GM12878 (cell line): ENCODE data around the gene MBNL1. TPM values are rescaled to one million over a fixed set of nuclear protein-coding genes. Genes with fewer than 3 reads are reported as not detected.

Experiments
- ATAC-seq: fragments of 200-7000 bp; cut with Tn5 transposase; 3 replicates; pipeline ENCODE4 v1.9.1; 2020; ENCODE audit warnings: mild to moderate bottlenecking, moderate library complexity
- BruUV-seq: library from RNA; stranded (reverse); fragments of 400-500 nt; replicated peaks from 2 replicates; lab custom pipeline; 2021; lab: Mats Ljungman, UMichigan
- CTCF ChIA-PET: fragments of 300-600 bp; sonication (Branson Sonifier 250); formaldehyde crosslinking; extraction: SDS; loops from one replicate; lab custom pipeline; 2021; ENCODE audit warnings: inconsistent platforms; lab: Yijun Ruan, JAX
- POLR2A ChIA-PET: fragments of 350-600 bp; formaldehyde crosslinking; extraction: SDS; loops from one replicate; lab custom pipeline; 2021; ENCODE audit warnings: inconsistent platforms; lab: Charles Lee
- RAD21 ChIA-PET: fragments of 300-600 bp; sonication (Branson Sonifier 250); formaldehyde crosslinking; loops from one replicate; lab custom pipeline; 2023; ENCODE audit warnings: antibody characterized with exemption; ENCODE audit not compliant: unreplicated experiment; lab: Charles Lee
- SMC1A ChIA-PET: fragments of 300-600 bp; sonication (Branson Sonifier 250); formaldehyde crosslinking; loops from one replicate; lab custom pipeline; 2023; ENCODE audit not compliant: unreplicated experiment, uncharacterized antibody; lab: Charles Lee
- DNase-seq: peaks from one replicate; pipeline ENCODE4 v3.0.0-alpha.2; 2011; ENCODE audit warnings: low read depth, low spot score
- FAIRE-seq: peaks from 3 replicates; lab custom pipeline; 2011; peaks lifted over from hg19 to GRCh38; lab: Jason Lieb, UNC
- H2AFZ ChIP-seq: 2 replicates; pipeline ENCODE4 v1.6.0; 2011; ENCODE audit warnings: low read depth, low read length, control low read depth; ENCODE audit not compliant: control insufficient read depth
- H3K27ac ChIP-seq: 2 replicates; pipeline ENCODE4 v1.5.1; 2011; ENCODE audit warnings: control low read depth; ENCODE audit not compliant: control insufficient read depth, insufficient read depth
- H3K27me3 ChIP-seq, 2 experiments: replicated peaks in 1 of 2; 2 replicates each; pipeline versions ENCODE4 v1.6.0 to v1.6.1; 2011; ENCODE audit warnings: low read length in 1 of 2; ENCODE audit not compliant: control insufficient read depth in 2 of 2, insufficient read depth in 2 of 2
- H3K36me3 ChIP-seq, 2 experiments: 2 replicates each; pipeline ENCODE4 v1.5.1; 2011; ENCODE audit warnings: low read length in 1 of 2; ENCODE audit not compliant: control insufficient read depth in 2 of 2, insufficient read depth in 2 of 2
- H3K4me1 ChIP-seq: 2 replicates; pipeline ENCODE4 v1.6.1; 2011; ENCODE audit warnings: mild to moderate bottlenecking, low read length, moderate library complexity, mixed read lengths; ENCODE audit not compliant: control insufficient read depth, insufficient read depth
- H3K4me2 ChIP-seq: 2 replicates; pipeline ENCODE4 v1.6.0; 2011; ENCODE audit warnings: control low read depth; ENCODE audit not compliant: control insufficient read depth, insufficient read depth
- H3K4me3 ChIP-seq: fragments of 200-600 bp; sonication (generic); 2 replicates; pipeline ENCODE4 v1.5.1; 2016
- H3K79me2 ChIP-seq: 2 replicates; pipeline ENCODE4 v1.6.0; 2011; ENCODE audit warnings: low read length; ENCODE audit not compliant: control insufficient read depth, insufficient read depth
- H3K9ac ChIP-seq: 2 replicates; pipeline ENCODE4 v1.8.0; 2011; ENCODE audit warnings: low read length, control low read depth, mixed read lengths; ENCODE audit not compliant: control insufficient read depth, insufficient read depth
- H3K9me3 ChIP-seq: replicated peaks from 3 replicates; pipeline ENCODE4 v1.5.1; 2011; ENCODE audit warnings: mild to moderate bottlenecking, low read length; ENCODE audit not compliant: control insufficient read depth, insufficient read depth
- H4K20me1 ChIP-seq: 2 replicates; pipeline ENCODE4 v1.6.0; 2011; ENCODE audit not compliant: control insufficient read depth, insufficient read depth
- CHD2 ChIP-seq: IDR thresholded peaks from 2 replicates; pipeline ENCODE4 v1.6.1; 2011; ENCODE audit warnings: low read depth, low read length, improper control_type of control experiment, borderline replicate concordance
- EP300 ChIP-seq, 2 experiments: fragments of 150-350 bp in 1 of 2; IDR thresholded peaks; 2 replicates each; pipeline ENCODE4 v1.6.1; 2011 to 2012; ENCODE audit warnings: low read depth in 2 of 2, low read length in 2 of 2, borderline replicate concordance in 1 of 2, improper control_type of control experiment in 1 of 2, inconsistent platforms in 1 of 2; ENCODE audit not compliant: control insufficient read depth in 1 of 2
- RFX5 ChIP-seq: IDR thresholded peaks from 2 replicates; pipeline ENCODE4 v1.6.1; 2011; ENCODE audit warnings: low read depth, low read length, improper control_type of control experiment
- in situ Hi-C: fragments of 300-500 bp; cut with MboI; formaldehyde crosslinking; loops from 9 replicates; pipeline ENCODE4 v1.14.3; 2018; ENCODE audit warnings: mixed read lengths
- intact Hi-C: fragments of 100-400 bp; cut with micrococcal nuclease; formaldehyde crosslinking; loops from one replicate; pipeline ENCODE4 v1.14.2; 2022; ENCODE audit not compliant: unreplicated experiment
- polyA plus RNA-seq, 11 experiments: library from polyadenylated mRNA; depleted of rRNA in 4 of 11; unstranded in 6 of 11; stranded (reverse) in 5 of 11; fragments of >200 nt; fragmentation: Nextera tagmentation in 4 of 11; fragmentation: Illumina TruSeq in 1 of 11; extraction: Ambion mirVana in 4 of 11; extraction: Trizol in 1 of 11; gene quantifications; 1 replicate in 1 of 11; 2 replicates in 10 of 11; pipeline versions ENCODE4 v1.2.1 to v1.2.3, GENCODE V29; 2011 to 2016; ENCODE audit warnings: inconsistent platforms in 2 of 11, missing spikeins in 2 of 11, low read depth in 1 of 11
- total RNA-seq, 4 experiments: library from RNA; depleted of rRNA in 3 of 4; stranded (reverse); fragments of >200 nt in 3 of 4; fragmentation: Illumina TruSeq in 1 of 4; extraction: Trizol in 1 of 4; gene quantifications; 2 replicates each; pipeline versions ENCODE4 v1.2.1 to v1.2.3, GENCODE V29; 2013 to 2021
- TF ChIP-seq, protein P1 (sequence below): IDR thresholded peaks from 2 replicates; pipeline ENCODE4 v1.6.1; 2011; ENCODE audit warnings: borderline replicate concordance, low read depth, mild to moderate bottlenecking, moderate library complexity, low read length; ENCODE audit not compliant: insufficient read depth, poor library complexity, severe bottlenecking
- TF ChIP-seq, protein P2 (sequence below), 3 experiments: IDR thresholded peaks in 2 of 3; conservative IDR thresholded peaks in 1 of 3; 2 replicates each; pipeline ENCODE4 v1.5.1; 2011; ENCODE audit warnings: low read depth in 3 of 3, low read length in 3 of 3, mild to moderate bottlenecking in 3 of 3, control low read depth in 2 of 3, moderate library complexity in 2 of 3, inconsistent platforms in 1 of 3, mixed read lengths in 1 of 3; ENCODE audit not compliant: control insufficient read depth in 2 of 3, insufficient read depth in 1 of 3; ENCODE audit errors: extremely low read depth in 1 of 3
- TF ChIP-seq, protein P3 (sequence below): IDR thresholded peaks from 2 replicates; pipeline ENCODE4 v1.6.1; 2012; ENCODE audit warnings: low read depth, low read length, improper control_type of control experiment
- TF ChIP-seq, protein P4 (sequence below): fragments of 450-650 bp; IDR thresholded peaks from 2 replicates; pipeline ENCODE4 v1.6.1; 2018; ENCODE audit warnings: borderline replicate concordance, mild to moderate bottlenecking; ENCODE audit not compliant: partially characterized antibody

Gene MBNL1
- total and polyA plus RNA-seq, 10 of the 15 experiments (the other 5 are each of a cell fraction or from before 2014, with no cell fraction given) = 59.6 to 337 (median 143) TPM

DNA sequence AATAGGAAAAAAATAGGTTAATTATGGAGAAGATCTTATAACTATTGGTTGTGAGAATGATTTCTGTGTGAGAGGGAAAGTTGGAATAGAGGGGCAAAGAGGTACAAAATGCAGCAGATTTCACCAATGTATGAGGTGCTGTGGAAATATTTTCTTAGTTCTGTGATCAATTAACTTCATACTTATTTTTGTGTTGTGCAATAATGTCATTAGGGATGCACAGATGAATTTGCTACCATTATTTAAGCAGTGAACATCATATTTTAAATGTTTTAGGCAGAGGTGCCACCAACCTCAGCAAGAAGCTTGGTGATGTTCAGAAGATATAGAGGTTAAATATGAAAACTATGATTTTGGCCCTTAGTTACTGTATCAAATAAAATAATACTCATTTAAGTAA lies 21.6 kb downstream of the MBNL1 start:
- peak overlapping the region; percentile 12; the same call in 1 of the 2 replicates for H3K4me2 ChIP-seq

More for the DNA sequence above, 21.6 kb downstream of the MBNL1 start:
- FAIRE-seq (no peak), ATAC-seq (no peak)
- Histone ChIP-seq H3K27ac (no peak overlapping the region), H4K20me1 (no peaks in the 10 kb centered on the region; the same call in 1 of the 2 replicates), H3K79me2 (peaks cover 92% of the 10 kb centered on the region), H2AFZ (no peak overlapping the region), H3K27me3 (no peaks in the 10 kb centered on the region), H3K4me3 (no peak overlapping the region), H3K9me3 (peaks cover 11% of the 10 kb centered on the region), H3K4me1 (peaks cover 7% of the 10 kb centered on the region), H3K9ac (no peak overlapping the region), H3K36me3 (peaks cover 0 to 10% of the 10 kb centered on the region in 2 experiments; a peak in 2 of 4 replicates)
- in situ Hi-C loops = no loop called here
- ChIA-PET POLR2A (interaction anchor here (0.6 to 0.7 kb wide), 2 partner anchors 21 to 107 kb away, joined by 3 to 4 read pairs; no protein-coding TSS in a partner anchor), CTCF (interaction anchor here (1.2 to 2.0 kb wide), 2 partner anchors 9 to 106 kb away, joined by 3 to 4 read pairs; no protein-coding TSS in a partner anchor)
- BruUV-seq = no TSS peak
- TF ChIP-seq, protein P1, sequence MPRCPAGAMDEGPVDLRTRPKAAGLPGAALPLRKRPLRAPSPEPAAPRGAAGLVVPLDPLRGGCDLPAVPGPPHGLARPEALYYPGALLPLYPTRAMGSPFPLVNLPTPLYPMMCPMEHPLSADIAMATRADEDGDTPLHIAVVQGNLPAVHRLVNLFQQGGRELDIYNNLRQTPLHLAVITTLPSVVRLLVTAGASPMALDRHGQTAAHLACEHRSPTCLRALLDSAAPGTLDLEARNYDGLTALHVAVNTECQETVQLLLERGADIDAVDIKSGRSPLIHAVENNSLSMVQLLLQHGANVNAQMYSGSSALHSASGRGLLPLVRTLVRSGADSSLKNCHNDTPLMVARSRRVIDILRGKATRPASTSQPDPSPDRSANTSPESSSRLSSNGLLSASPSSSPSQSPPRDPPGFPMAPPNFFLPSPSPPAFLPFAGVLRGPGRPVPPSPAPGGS = no peak
- TF ChIP-seq RFX5 = no peak
- no peak for TF ChIP-seq EP300 (IDR thresholded peaks at IDR 0.05; ENCODE audit: borderline replicate concordance in 1 of 2, control insufficient read depth in 1 of 2, low read depth in 2 of 2, low read length in 2 of 2)
- no peak for TF ChIP-seq CHD2
- TF ChIP-seq, protein P2, sequence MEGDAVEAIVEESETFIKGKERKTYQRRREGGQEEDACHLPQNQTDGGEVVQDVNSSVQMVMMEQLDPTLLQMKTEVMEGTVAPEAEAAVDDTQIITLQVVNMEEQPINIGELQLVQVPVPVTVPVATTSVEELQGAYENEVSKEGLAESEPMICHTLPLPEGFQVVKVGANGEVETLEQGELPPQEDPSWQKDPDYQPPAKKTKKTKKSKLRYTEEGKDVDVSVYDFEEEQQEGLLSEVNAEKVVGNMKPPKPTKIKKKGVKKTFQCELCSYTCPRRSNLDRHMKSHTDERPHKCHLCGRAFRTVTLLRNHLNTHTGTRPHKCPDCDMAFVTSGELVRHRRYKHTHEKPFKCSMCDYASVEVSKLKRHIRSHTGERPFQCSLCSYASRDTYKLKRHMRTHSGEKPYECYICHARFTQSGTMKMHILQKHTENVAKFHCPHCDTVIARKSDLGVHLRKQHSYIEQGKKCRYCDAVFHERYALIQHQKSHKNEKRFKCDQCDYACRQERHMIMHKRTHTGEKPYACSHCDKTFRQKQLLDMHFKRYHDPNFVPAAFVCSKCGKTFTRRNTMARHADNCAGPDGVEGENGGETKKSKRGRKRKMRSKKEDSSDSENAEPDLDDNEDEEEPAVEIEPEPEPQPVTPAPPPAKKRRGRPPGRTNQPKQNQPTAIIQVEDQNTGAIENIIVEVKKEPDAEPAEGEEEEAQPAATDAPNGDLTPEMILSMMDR (IDR thresholded peaks at IDR 0.05 in 2 of 3, conservative IDR thresholded peaks at IDR 0.05 in 1 of 3; ENCODE audit: control insufficient read depth in 2 of 3, extremely low read depth in 1 of 3, insufficient read depth in 1 of 3, low read depth in 3 of 3, low read length in 3 of 3) = no peak
- TF ChIP-seq, protein P3, sequence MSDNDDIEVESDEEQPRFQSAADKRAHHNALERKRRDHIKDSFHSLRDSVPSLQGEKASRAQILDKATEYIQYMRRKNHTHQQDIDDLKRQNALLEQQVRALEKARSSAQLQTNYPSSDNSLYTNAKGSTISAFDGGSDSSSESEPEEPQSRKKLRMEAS = no peak
- TF ChIP-seq, protein P4, sequence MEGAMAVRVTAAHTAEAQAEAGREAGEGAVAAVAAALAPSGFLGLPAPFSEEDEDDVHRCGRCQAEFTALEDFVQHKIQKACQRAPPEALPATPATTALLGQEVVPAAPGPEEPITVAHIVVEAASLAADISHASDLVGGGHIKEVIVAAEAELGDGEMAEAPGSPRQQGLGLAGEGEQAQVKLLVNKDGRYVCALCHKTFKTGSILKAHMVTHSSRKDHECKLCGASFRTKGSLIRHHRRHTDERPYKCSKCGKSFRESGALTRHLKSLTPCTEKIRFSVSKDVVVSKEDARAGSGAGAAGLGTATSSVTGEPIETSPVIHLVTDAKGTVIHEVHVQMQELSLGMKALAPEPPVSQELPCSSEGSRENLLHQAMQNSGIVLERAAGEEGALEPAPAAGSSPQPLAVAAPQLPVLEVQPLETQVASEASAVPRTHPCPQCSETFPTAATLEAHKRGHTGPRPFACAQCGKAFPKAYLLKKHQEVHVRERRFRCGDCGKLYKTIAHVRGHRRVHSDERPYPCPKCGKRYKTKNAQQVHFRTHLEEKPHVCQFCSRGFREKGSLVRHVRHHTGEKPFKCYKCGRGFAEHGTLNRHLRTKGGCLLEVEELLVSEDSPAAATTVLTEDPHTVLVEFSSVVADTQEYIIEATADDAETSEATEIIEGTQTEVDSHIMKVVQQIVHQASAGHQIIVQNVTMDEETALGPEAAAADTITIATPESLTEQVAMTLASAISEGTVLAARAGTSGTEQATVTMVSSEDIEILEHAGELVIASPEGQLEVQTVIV = no peak
- TF ChIP-seq, all 136 proteins: peak for 0
- no peak for DNase-seq
- ChIA-PET SMC1A (interaction anchor here (0.7 to 3.4 kb wide), 10 partner anchors 10 to 153 kb away, joined by 3 to 28 read pairs (median 4); no protein-coding TSS in a partner anchor), RAD21 (interaction anchor here (0.8 to 3.3 kb wide), 3 partner anchors 10 to 106 kb away, joined by 3 to 15 read pairs (median 8); no protein-coding TSS in a partner anchor)
- intact Hi-C loops = no loop called here
